Esophagus squamous epithelium (tissue), 5 donors: ENCODE results near the gene PAEP. TPM values are rescaled to one million over a fixed set of nuclear protein-coding genes. Genes with fewer than 3 reads are reported as not detected.

Experiments
- DNase-seq: peaks from one replicate; lab custom pipeline; 2025; lab: John Stamatoyannopoulos, UW
- H3K27ac ChIP-seq, 4 donors: fragments of 200-600 bp; sonication (generic); one replicate each; pipeline ENCODE4 v1.5.1; 2016 to 2019; ENCODE audit warnings: mild to moderate bottlenecking in 1 of 4
- H3K27me3 ChIP-seq, 4 donors: fragments of 200-600 bp; sonication (generic); 1 replicate in 3 of 4; 2 replicates in 1 of 4; pipeline versions ENCODE4 v1.5.1 to v1.6.0; 2017 to 2021; ENCODE audit warnings: antibody characterized with exemption in 1 of 4
- H3K36me3 ChIP-seq, 3 donors: fragments of 200-600 bp; sonication (generic); one replicate each; pipeline ENCODE4 v1.5.1; 2016 to 2019
- H3K4me1 ChIP-seq, 3 donors: fragments of 200-600 bp; sonication (generic); one replicate each; pipeline ENCODE4 v1.5.1; 2017 to 2019
- H3K4me3 ChIP-seq, 4 donors: fragments of 200-600 bp; sonication (generic); 1 replicate in 3 of 4; 2 replicates in 1 of 4; pipeline ENCODE4 v1.5.1; 2016 to 2019; ENCODE audit warnings: mild to moderate bottlenecking in 2 of 4, moderate library complexity in 1 of 4
- H3K9me3 ChIP-seq, 3 donors: fragments of 200-600 bp; sonication (generic); one replicate each; pipeline ENCODE4 v1.5.1; 2016 to 2019
- POLR2A ChIP-seq, 4 donors: fragments of 450-650 bp; IDR thresholded peaks; one replicate each; pipeline ENCODE4 v1.6.1; 2017; ENCODE audit warnings: antibody characterized with exemption in 4 of 4, mild to moderate bottlenecking in 4 of 4, moderate library complexity in 3 of 4
- WGBS, 2 donors: methylation state at CpG; one replicate each; pipeline ENCODE4 v1.1.5; 2018; 5-methylcytosine and 5-hydroxymethylcytosine counted together
- intact Hi-C: fragments of 100-400 bp; cut with DNase I; formaldehyde crosslinking; loops from one replicate; pipeline ENCODE4 v1.15.0; 2022
- total RNA-seq, 4 donors: library from RNA; depleted of rRNA; stranded (reverse); fragments of >200 nt; gene quantifications; one replicate each; pipeline ENCODE4 v1.1.0, GENCODE V29; 2016
- TF ChIP-seq, protein P1 (sequence below), 6 experiments: fragments of 450-650 bp in 4 of 6; fragments of 200-600 bp in 2 of 6; sonication (generic) in 2 of 6; IDR thresholded peaks; one replicate each; pipeline ENCODE4 v1.5.1; 2016 to 2019; ENCODE audit warnings: antibody characterized with exemption in 6 of 6, mild to moderate bottlenecking in 4 of 6, moderate library complexity in 4 of 6
- donor health status: DM: yes; HTN: yes; CAD: no.

The PAEP gene
- total RNA-seq, 4 donors from 2014 or later, result not detected

DNA sequence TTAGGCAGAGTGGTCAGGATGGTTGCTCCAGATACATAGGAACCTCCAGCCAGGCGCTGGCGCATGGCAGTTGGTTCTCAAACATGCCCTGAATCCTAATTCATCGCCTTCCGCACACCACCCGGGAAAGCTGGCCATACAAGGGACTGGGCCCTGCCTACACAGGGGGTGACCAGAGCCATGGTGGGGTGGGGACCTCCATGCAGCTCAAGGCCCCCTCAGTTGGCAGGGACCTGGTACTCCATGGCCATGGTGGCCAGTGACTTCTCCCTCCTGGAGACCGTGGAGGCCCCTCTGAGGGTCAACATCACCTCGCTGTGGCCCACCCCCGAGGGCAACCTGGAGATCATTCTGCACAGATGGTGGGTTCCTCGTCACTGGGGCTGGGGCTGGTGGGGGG is 26.8 kb downstream of the PAEP start:
- intact Hi-C loops, result no loop called here
- TF ChIP-seq, protein P1, sequence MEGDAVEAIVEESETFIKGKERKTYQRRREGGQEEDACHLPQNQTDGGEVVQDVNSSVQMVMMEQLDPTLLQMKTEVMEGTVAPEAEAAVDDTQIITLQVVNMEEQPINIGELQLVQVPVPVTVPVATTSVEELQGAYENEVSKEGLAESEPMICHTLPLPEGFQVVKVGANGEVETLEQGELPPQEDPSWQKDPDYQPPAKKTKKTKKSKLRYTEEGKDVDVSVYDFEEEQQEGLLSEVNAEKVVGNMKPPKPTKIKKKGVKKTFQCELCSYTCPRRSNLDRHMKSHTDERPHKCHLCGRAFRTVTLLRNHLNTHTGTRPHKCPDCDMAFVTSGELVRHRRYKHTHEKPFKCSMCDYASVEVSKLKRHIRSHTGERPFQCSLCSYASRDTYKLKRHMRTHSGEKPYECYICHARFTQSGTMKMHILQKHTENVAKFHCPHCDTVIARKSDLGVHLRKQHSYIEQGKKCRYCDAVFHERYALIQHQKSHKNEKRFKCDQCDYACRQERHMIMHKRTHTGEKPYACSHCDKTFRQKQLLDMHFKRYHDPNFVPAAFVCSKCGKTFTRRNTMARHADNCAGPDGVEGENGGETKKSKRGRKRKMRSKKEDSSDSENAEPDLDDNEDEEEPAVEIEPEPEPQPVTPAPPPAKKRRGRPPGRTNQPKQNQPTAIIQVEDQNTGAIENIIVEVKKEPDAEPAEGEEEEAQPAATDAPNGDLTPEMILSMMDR (IDR thresholded peaks at IDR 0.05), result no peak
- no peak for TF ChIP-seq POLR2A (IDR thresholded peaks at IDR 0.05)
- WGBS, 2 donors, result 89% methylated on average over 3 of the region's 9 CpGs; no CpG with 5 or more reads in 1 of the 2 donors
- Histone ChIP-seq H3K9me3 (no peaks in the 10 kb centered on the region), H3K27me3 (peaks cover 0 to 71% (median 0%) of the 10 kb centered on the region in 4 donors), H3K36me3 (no peaks in the 10 kb centered on the region), H3K27ac (no peak overlapping the region), H3K4me1 (no peaks in the 10 kb centered on the region), H3K4me3 (no peak overlapping the region)
- no peak for DNase-seq

DNA sequence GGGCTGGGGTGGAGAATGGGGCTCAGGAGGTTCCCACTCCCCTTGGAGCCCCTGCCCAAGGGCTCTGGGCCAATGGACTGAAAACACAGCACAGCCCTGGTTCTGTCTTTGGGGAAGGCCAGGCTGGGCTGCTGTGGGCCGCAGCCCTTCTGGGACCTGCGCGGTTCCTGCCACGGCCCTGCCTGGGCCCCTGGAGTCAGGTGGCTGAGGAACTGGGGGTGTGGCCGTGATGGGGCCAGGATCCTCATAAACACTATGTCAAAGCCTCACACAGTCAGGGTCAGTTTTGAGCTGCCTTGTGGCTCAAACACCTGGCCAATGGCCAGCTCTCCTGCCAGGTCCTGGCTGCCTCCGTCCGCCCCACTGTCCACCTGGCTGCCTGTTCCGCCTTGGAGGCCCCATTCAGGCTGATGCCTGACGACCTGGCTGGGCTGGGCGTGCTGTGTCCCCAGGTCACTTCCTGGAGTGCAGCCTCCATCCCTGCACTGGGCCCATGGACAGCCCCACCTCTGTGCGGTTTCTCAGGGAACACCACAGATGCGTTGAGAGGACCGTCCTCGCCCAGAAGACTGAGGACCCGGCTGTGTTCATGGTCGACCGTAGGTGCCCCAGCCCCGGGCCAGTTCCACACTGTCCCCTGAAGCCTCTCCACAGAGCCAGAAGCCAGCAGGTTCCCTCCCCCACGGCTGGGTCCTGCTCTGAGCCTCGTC is 27.5 kb downstream of the PAEP start:
- TF ChIP-seq, protein P1 (IDR thresholded peaks at IDR 0.05), result no peak
- no peak for TF ChIP-seq POLR2A (IDR thresholded peaks at IDR 0.05)
- intact Hi-C loops, result no loop called here
- DNase-seq, result no peak
- Histone ChIP-seq H3K27ac (no peak overlapping the region), H3K4me3 (no peak overlapping the region), H3K9me3 (no peaks in the 10 kb centered on the region), H3K27me3 (peaks cover 0 to 65% (median 0%) of the 10 kb centered on the region in 4 donors), H3K36me3 (no peaks in the 10 kb centered on the region), H3K4me1 (no peaks in the 10 kb centered on the region)
- WGBS, 2 donors, result 60 to 93% methylated on average over 1 to 3 of the region's 20 CpGs

DNA sequence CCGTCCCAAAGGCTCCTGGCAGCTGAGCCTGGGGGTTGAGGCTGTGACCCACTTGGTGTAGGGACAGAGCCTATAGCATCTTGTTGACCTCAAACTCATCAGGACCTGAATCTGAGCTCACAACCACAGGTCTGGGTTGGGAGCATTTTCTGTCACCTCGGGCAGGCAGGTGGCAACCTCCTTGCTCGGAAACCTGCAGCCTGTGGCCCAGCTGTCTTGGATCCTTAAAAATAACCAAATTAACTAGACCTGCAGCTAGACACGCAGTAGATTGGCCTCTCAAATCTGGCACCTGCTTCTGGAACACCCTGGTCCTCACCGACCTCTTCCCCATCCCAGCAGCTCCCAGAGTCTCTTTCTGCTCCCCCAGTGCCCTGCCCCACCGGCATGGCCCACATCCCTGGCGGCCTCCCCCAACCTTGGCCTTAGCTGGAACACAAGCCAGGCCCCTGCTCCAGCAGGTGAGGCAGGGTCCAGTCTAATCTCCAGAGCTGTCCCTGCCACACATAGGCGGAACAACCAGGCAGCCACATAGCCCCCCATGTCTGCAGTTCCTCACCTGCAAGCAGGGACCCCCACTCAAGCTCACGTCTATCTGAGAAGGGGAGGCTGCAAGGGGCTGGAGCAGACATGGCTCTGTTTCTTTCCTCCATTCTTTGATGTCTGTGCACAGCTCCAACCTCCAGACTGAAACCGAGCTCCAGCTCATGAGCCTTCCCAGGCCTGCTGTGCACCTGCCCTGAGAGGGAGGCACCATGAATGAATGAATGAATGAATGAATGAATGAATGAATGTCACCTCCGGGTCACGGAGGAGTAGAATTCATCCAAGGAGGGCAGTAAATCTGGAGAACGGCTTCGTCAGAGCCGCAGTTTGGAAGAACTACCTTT is 28.3 kb downstream of the PAEP start:
- WGBS, 2 donors, result 64 to 81% methylated on average over 5 to 9 of the region's 15 CpGs
- DNase-seq, result no peak

DNA sequence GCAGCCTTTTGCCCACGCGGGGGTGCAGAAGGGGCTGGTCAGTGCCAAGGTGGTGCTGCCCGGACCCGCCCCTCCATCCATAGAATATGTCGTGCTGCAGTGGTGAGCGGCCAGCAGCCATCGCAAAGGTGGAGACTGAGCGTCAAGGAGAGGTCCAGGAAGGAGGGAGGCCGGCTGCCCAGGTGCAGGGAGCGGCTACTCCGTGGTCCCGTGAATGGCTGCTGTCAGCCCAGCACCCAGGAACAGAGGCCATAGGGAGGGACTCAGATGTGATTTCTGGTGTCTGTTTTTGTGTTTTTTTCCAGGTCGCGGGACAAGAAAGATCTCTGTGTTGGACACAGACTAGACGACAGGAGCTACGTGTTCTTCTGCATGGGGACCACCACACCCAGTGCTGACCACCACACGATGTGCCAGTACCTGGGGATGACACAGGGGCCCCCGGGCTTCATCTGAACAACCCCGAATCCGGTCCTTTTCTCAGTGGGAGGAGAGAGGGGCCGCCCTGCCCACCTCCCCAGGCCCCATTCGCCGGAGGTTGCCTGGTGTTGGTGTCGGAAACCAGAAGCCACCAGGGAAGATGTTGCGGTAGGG is 29.0 kb downstream of the PAEP start:
- H3K4me1 ChIP-seq, result no peaks in the 10 kb centered on the region
- no peak overlapping the region for H3K4me3 ChIP-seq
- H3K27ac ChIP-seq, result no peak overlapping the region
- H3K36me3 ChIP-seq, result no peaks in the 10 kb centered on the region
- no peaks in the 10 kb centered on the region for H3K9me3 ChIP-seq
- intact Hi-C loops, result no loop called here
- TF ChIP-seq, protein P1 (IDR thresholded peaks at IDR 0.05), result no peak
- TF ChIP-seq POLR2A (IDR thresholded peaks at IDR 0.05), result no peak
- DNase-seq, result no peak
- peaks cover 0 to 60% (median 0%) of the 10 kb centered on the region in 4 donors for H3K27me3 ChIP-seq
- 79 to 86% methylated on average over 17 to 23 of the region's 25 CpGs for WGBS, 2 donors

More for the DNA sequence above, 28.3 kb downstream of the PAEP start:
- no peak overlapping the region for H3K4me3 ChIP-seq
- intact Hi-C loops, result no loop called here
- H3K27me3 ChIP-seq, result peaks cover 0 to 64% (median 0%) of the 10 kb centered on the region in 4 donors
- no peaks in the 10 kb centered on the region for H3K4me1 ChIP-seq
- no peak overlapping the region for H3K27ac ChIP-seq
- no peaks in the 10 kb centered on the region for H3K9me3 ChIP-seq
- H3K36me3 ChIP-seq, result no peaks in the 10 kb centered on the region
- TF ChIP-seq, protein P1 (IDR thresholded peaks at IDR 0.05), result no peak
- TF ChIP-seq POLR2A (IDR thresholded peaks at IDR 0.05), result no peak
